Spleen (tissue), 13 donors: Measurements from ENCODE around the gene IL17C. TPM values are rescaled to one million over a fixed set of nuclear protein-coding genes. Genes with fewer than 3 reads are reported as not detected.

Source experiments
- DNase-seq: peaks from one replicate; pipeline ENCODE4 v3.0.0-alpha.2; 2020
- H3K27ac ChIP-seq, 8 donors: fragments of 200-600 bp; sonication (generic) in 7 of 8; 1 replicate in 4 of 8; 2 replicates in 4 of 8; pipeline versions ENCODE4 v1.5.0 to v1.8.0; 2016 to 2021; ENCODE audit warnings: inconsistent platforms in 4 of 8, mild to moderate bottlenecking in 4 of 8, moderate library complexity in 1 of 8
- H3K27me3 ChIP-seq, 7 donors: fragments of 200-600 bp; sonication (generic) in 6 of 7; replicated peaks in 1 of 7; 1 replicate in 4 of 7; 2 replicates in 3 of 7; pipeline versions ENCODE4 v1.5.0 to v1.8.0; 2016 to 2021; ENCODE audit warnings: inconsistent platforms in 3 of 7, mild to moderate bottlenecking in 1 of 7
- H3K36me3 ChIP-seq, 6 donors: fragments of 200-600 bp; sonication (generic) in 5 of 6; 1 replicate in 4 of 6; 2 replicates in 2 of 6; pipeline versions ENCODE4 v1.5.0 to v1.8.0; 2016 to 2021; ENCODE audit warnings: inconsistent platforms in 2 of 6
- H3K4me1 ChIP-seq, 6 donors: fragments of 200-600 bp; sonication (generic) in 5 of 6; 1 replicate in 3 of 6; 2 replicates in 3 of 6; pipeline versions ENCODE4 v1.5.0 to v1.8.0; 2016 to 2021; ENCODE audit warnings: inconsistent platforms in 3 of 6
- H3K4me3 ChIP-seq, 8 donors: fragments of 200-600 bp; sonication (generic) in 7 of 8; 1 replicate in 4 of 8; 2 replicates in 4 of 8; pipeline versions ENCODE4 v1.5.0 to v1.8.0; 2016 to 2021; ENCODE audit warnings: inconsistent platforms in 4 of 8, mild to moderate bottlenecking in 4 of 8, moderate library complexity in 2 of 8
- H3K9me3 ChIP-seq, 8 donors: fragments of 200-600 bp; sonication (generic) in 7 of 8; 1 replicate in 4 of 8; 2 replicates in 4 of 8; pipeline versions ENCODE4 v1.5.0 to v1.8.0; 2016 to 2021; ENCODE audit warnings: inconsistent platforms in 4 of 8
- POLR2A ChIP-seq, 3 donors: fragments of 450-650 bp; IDR thresholded peaks; one replicate each; pipeline ENCODE4 v1.5.1; 2017; ENCODE audit warnings: antibody characterized with exemption in 3 of 3, mild to moderate bottlenecking in 1 of 3
- POLR2AphosphoS5 ChIP-seq, 3 donors: sonication (generic); formaldehyde crosslinking; IDR thresholded peaks; one replicate each; pipeline ENCODE4 v1.5.1; 2017; ENCODE audit warnings: antibody characterized with exemption in 3 of 3
- WGBS, 5 donors: extraction: QIAGEN DNeasy Blood & Tissue Kit in 3 of 5; methylation state at CpG; one replicate each; pipeline versions ENCODE4 v1.1.5 to v1.1.7; 2013 to 2018; 5-methylcytosine and 5-hydroxymethylcytosine counted together
- intact Hi-C: fragments of 100-400 bp; cut with DNase I; formaldehyde crosslinking; loops from one replicate; pipeline ENCODE4 v1.15.0; 2023; ENCODE audit warnings: low total_unique reads
- long read RNA-seq, 2 donors: transcript quantifications; one replicate each; lab custom pipeline, GENCODE V29; 2026
- polyA plus RNA-seq, 3 donors: library from polyadenylated mRNA; stranded (reverse); fragments of 200-250 nt; gene quantifications; one replicate each; pipeline ENCODE4 v1.2.1, GENCODE V29; 2013
- total RNA-seq, 7 donors: library from RNA; depleted of rRNA in 3 of 7; stranded (reverse); fragments of >200 nt in 3 of 7; fragmentation: NEBNext Ultra II Directional in 4 of 7; extraction: Animal tissue kit (Norgen Biotek cat#: 25700) in 4 of 7; gene quantifications; one replicate each; pipeline versions ENCODE4 v1.1.0 to v1.2.1, GENCODE V29; 2016 to 2021
- TF ChIP-seq, protein P1 (sequence below), 11 experiments: fragments of 200-600 bp in 7 of 11; fragments of 450-650 bp in 4 of 11; sonication (generic) in 4 of 11; IDR thresholded peaks in 8 of 11; conservative IDR thresholded peaks in 3 of 11; 1 replicate in 7 of 11; 2 replicates in 4 of 11; pipeline versions ENCODE4 v1.4.0 to v1.8.0; 2016 to 2021; ENCODE audit warnings: antibody characterized with exemption in 11 of 11, inconsistent platforms in 4 of 11, mild to moderate bottlenecking in 1 of 11
- donor health status: healthy with polysubstance abuse.
- donor health status: DM: no; HTN: no; CAD: no; lungs with moderate emphysema.
- donor health status: DM: no; HTN: no; CAD: no.
- donor health status: Bipolar disorder and iron deficiency.
- donor health status: healthy.
- donor health status: DM: no; HTN: no; CAD: no.
- donor health status: DM: yes; HTN: yes; CAD: no.

Gene IL17C, protein sequence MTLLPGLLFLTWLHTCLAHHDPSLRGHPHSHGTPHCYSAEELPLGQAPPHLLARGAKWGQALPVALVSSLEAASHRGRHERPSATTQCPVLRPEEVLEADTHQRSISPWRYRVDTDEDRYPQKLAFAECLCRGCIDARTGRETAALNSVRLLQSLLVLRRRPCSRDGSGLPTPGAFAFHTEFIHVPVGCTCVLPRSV
- 1 to 10 TPM in 1 of 7 donors, under 1 TPM in 1, not detected in 5; 0.82 to 1.2 TPM for total RNA-seq
- polyA plus RNA-seq: under 1 TPM; 0.39 to 0.64 (median 0.47) TPM
- long read RNA-seq, donor 1: 0 reads
- long read RNA-seq, donor 2: 0 reads

DNA sequence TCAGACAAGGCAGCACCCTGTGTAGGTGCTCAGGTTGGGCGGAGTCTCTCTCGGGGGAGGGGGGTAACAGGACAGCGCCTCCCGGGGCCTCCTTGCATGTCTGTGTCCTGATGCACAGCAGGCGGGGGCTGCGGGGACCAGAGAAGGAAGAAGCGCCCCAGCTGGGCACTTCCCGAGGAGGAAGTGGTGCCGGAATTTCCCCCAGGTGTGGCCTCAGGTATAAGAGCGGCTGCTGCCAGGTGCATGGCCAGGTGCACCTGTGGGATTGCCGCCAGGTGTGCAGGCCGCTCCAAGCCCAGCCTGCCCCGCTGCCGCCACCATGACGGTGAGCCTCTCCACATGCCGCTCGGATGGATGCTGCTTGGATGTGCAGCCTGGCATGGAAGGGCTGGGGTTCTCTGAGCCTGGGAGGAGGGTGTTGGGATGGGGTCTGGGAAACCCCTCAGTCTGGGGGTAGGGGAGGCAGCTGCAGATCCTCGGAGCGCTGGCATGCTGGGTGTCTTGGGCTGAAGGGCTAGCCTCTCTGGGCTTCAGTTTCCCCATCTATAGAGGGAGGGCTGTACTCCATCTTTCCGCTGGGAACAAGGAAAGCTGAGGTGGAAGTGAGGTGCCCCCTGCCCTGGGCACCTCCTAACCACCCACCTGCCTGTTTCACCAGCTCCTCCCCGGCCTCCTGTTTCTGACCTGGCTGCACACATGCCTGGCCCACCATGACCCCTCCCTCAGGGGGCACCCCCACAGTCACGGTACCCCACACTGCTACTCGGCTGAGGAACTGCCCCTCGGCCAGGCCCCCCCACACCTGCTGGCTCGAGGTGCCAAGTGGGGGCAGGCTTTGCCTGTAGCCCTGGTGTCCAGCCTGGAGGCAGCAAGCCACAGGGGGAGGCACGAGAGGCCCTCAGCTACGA lies at the start of gene IL17C:
TSS of gene IL17C (plus strand) at position 250 of the 908 bp plus-strand sequence. CDS start at position 320, 70 bp downstream.
- Histone ChIP-seq H3K4me3 (peak within 1 kb of the TSS in 1 of 8 donors; percentile 30), H3K27ac (peak within 1 kb of the TSS in 3 of 8 donors; percentile 44 to 94 (median 51)), H3K9me3 (no peaks in the 10 kb centered on the region), H3K27me3 (peaks cover 0 to 48% (median 35%) of the 10 kb centered on the region in 7 donors), H3K4me1 (peaks cover 2 to 96% (median 67%) of the 10 kb centered on the region in 6 donors), H3K36me3 (peaks cover 0 to 17% (median 12%) of the 10 kb centered on the region in 6 donors)
- no peak for DNase-seq
- TF ChIP-seq POLR2AphosphoS5 (IDR thresholded peaks at IDR 0.05) (peak; percentile 76 to 84 (median 80)), POLR2A (IDR thresholded peaks at IDR 0.05) (no peak)
- intact Hi-C loops: no loop called here
- 28 to 54% (median 40%) methylated on average over 15 to 27 of the region's 27 CpGs for WGBS, 5 donors

DNA sequence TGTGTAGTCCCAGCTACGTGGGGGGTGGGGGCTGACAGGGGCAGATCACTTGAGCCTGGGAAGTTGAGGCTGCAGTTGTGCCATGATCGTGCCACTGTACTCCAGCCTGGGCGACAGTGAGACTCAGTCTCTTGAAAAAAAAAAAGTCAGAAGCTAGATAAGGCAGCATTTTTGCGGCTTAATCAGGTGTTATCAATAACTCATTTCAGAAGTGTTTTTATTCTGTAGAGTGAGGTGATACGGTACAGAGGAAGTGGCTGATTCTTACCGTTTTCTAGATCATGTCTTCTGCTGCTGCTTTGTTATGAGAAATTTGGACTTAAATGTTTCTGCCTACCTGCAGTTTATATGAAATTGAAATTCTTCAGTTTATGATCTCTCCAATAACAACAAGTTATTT lies 49.6 kb upstream of the IL17C start:
- DNase-seq: no peak
- Histone ChIP-seq H3K36me3 (peaks cover 0 to 97% (median 51%) of the 10 kb centered on the region in 6 donors), H3K4me1 (peaks cover 0 to 46% (median 12%) of the 10 kb centered on the region in 6 donors), H3K27me3 (no peaks in the 10 kb centered on the region), H3K9me3 (no peaks in the 10 kb centered on the region), H3K4me3 (no peak overlapping the region), H3K27ac (peak overlapping the region in 2 of 8 donors; percentile 5 to 28)
- TF ChIP-seq POLR2AphosphoS5 (IDR thresholded peaks at IDR 0.05): no peak
- WGBS, 5 donors: 73 to 88% (median 83%) methylated on average over 6 of the region's 6 CpGs
- intact Hi-C loops: no loop called here

DNA sequence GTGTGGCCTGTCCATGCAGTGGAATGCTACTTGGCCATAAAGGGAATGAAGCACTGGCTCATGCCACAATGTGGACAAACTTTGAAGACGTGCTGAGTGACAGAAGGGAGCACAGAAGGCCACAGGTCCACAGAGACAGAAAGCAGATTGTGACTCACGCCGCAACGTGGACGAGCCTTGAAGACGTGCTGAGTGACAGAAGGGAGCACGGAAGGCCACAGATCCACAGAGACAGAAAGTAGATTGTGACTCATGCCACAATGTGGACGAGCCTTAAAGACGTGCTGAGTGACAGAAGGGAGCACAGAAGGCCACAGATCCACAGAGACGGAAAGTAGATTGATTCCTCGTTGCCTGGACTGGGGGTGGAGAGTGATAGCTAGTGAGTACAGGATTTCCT lies 48.9 kb upstream of the IL17C start:
- Histone ChIP-seq H3K4me1 (peaks cover 0 to 46% (median 14%) of the 10 kb centered on the region in 6 donors), H3K27ac (peak overlapping the region in 3 of 8 donors; percentile 1 to 46 (median 7)), H3K36me3 (peaks cover 0 to 97% (median 51%) of the 10 kb centered on the region in 6 donors), H3K9me3 (no peaks in the 10 kb centered on the region), H3K27me3 (no peaks in the 10 kb centered on the region), H3K4me3 (no peak overlapping the region)
- TF ChIP-seq, protein P1, sequence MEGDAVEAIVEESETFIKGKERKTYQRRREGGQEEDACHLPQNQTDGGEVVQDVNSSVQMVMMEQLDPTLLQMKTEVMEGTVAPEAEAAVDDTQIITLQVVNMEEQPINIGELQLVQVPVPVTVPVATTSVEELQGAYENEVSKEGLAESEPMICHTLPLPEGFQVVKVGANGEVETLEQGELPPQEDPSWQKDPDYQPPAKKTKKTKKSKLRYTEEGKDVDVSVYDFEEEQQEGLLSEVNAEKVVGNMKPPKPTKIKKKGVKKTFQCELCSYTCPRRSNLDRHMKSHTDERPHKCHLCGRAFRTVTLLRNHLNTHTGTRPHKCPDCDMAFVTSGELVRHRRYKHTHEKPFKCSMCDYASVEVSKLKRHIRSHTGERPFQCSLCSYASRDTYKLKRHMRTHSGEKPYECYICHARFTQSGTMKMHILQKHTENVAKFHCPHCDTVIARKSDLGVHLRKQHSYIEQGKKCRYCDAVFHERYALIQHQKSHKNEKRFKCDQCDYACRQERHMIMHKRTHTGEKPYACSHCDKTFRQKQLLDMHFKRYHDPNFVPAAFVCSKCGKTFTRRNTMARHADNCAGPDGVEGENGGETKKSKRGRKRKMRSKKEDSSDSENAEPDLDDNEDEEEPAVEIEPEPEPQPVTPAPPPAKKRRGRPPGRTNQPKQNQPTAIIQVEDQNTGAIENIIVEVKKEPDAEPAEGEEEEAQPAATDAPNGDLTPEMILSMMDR (IDR thresholded peaks at IDR 0.05 in 8 of 11, conservative IDR thresholded peaks at IDR 0.05 in 3 of 11): no peak
- TF ChIP-seq POLR2AphosphoS5 (IDR thresholded peaks at IDR 0.05) (no peak), POLR2A (IDR thresholded peaks at IDR 0.05) (no peak)
- no peak for DNase-seq
- intact Hi-C loops: no loop called here
- WGBS, 5 donors: 88 to 90% (median 88%) methylated on average over 11 of the region's 11 CpGs

DNA sequence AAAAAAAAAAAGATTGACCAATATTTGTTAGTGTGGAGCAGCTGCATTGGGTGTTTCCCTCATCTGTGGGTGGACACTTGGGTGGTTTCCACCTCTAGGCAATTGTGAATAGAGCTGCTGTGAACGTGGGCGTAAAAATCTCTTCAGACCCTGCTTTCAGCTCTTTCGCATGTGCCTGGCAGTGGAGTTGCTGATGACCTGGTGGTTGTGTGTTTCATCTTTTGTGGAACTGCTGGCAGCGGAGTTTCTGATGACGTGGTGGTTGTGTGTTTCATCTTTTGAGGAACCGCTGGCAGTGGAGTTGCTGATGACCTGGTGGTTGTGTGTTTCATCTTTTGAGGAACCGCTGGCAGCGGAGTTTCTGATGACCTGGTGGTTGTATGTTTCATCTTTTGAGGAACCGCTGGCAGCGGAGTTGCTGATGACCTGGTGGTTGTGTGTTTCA lies 46.8 kb upstream of the IL17C start:
- TF ChIP-seq POLR2AphosphoS5 (IDR thresholded peaks at IDR 0.05) (no peak), POLR2A (IDR thresholded peaks at IDR 0.05) (no peak)
- TF ChIP-seq, protein P1 (IDR thresholded peaks at IDR 0.05 in 8 of 11, conservative IDR thresholded peaks at IDR 0.05 in 3 of 11): no peak
- Histone ChIP-seq H3K4me1 (peaks cover 0 to 58% (median 24%) of the 10 kb centered on the region in 6 donors), H3K9me3 (no peaks in the 10 kb centered on the region), H3K27me3 (no peaks in the 10 kb centered on the region), H3K36me3 (peaks cover 0 to 92% (median 44%) of the 10 kb centered on the region in 6 donors), H3K4me3 (no peak overlapping the region), H3K27ac (peak overlapping the region in 3 of 8 donors; percentile 60 to 78 (median 76))
- 55 to 73% (median 65%) methylated on average over 10 of the region's 10 CpGs for WGBS, 5 donors
- intact Hi-C loops: no loop called here
- no peak for DNase-seq
